DLD1 (cell line): ENCODE measurements around the gene PCDH8.

Experiments
- in situ Hi-C: cut with HindIII; loops from 2 replicates; pipeline ENCODE4 v1.10.0; 2017; ENCODE audit warnings: low sequenced_read_pairs

PCDH8 gene

GRCh38 chr13:52848455-52849195 is at the start of gene PCDH8:
TSS of gene PCDH8 (minus strand) at chr13:52848640. CDS start at chr13:52848436, 204 bp downstream.
- in situ Hi-C loops, result no loop called here

GRCh38 chr13:52896827-52897659 is 48.6 kb upstream of the PCDH8 start:
- in situ Hi-C loops, result no loop called here

GRCh38 chr13:52894413-52894812 is 46.0 kb upstream of the PCDH8 start:
- in situ Hi-C loops, result no loop called here

DNA sequence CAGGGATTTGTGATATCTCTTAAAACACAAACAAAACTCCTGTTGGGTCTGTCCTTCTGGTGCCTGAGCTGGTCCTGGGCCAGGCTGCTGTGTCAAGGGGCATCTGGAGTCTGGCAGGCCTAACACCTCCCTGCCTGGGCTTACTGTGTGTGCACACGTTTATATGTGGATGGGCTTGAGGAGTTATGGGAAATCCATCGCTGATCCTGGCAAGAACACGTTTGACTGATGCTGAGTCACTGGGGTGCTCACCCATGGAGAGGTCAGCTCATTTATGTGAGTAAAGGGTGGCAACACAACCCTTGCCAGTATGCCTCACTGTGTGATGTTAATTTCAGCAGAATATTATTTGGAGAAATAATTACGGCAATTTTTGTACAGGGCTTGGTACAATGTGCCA is 44.5 kb upstream of the PCDH8 start:
- in situ Hi-C loops, result no loop called here

DNA sequence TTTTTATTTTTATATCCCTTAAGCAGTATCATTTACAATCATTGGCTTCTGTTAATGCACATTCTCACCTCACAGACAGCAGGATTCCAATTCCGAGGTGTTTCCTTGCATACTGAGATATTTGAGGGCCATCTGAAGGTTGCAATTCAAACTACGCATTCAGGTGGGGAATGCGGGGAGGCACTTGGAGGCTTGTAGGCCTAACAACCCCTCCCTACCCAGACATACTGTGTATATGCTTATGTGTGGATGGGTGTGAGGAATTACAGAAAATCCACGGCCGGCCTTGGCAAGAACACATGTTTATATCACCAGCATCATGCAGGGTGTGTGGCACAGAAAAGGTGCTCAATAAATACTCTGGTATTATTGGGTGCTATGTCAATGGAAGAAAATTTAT is 43.3 kb upstream of the PCDH8 start:
- in situ Hi-C loops, result no loop called here

- in situ Hi-C loops, result no loop called here
Observed at GRCh38 chr13:52887165-52887564, 38.7 kb upstream of the PCDH8 start.

DNA sequence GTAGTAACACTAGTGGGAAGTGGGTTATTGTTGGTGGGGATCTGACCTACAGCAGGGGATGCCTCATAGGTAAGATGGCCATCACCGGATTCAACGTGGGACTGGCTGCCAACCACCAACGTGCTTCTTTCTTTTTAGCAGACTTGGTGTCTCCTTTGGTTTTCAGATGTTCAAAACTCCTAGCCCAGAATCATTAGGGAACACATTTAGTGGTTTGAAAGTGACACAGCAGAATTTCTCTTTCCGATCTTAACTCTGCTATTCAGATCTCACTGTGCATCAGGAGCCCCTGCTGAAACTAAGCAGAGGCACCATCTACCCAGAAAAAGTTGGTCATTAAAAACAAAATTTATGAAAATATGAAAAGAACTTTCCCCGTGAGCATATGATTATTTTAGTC is 36.7 kb upstream of the PCDH8 start:
- in situ Hi-C loops, result no loop called here

DNA sequence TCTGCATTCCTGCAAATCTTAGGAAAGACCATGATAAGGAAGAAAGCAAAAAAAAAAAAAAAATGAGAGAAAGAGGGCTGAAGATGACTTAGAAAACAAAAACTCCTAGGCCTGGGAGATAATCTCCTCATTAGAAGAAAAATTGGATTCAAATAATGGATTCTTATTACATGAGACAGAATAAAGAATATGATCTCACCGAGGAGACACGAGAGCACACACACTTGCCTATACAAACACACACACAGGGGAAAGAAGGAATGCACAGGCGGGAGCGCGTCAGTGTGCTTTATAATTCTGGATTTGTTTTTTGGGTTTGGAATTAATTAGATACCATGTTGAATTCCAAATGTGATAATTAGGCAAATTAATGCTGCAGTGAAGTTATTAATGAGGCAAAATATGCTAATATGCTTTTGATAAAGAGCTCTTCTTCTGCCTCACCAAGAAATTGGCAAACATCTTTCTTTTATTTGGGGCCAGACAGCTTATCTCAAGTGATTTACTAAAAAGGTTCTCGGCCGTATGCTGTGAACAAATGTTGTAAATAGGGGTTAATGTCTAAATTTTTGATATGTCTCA is 36.1 kb upstream of the PCDH8 start:
- in situ Hi-C loops, result no loop called here

DNA sequence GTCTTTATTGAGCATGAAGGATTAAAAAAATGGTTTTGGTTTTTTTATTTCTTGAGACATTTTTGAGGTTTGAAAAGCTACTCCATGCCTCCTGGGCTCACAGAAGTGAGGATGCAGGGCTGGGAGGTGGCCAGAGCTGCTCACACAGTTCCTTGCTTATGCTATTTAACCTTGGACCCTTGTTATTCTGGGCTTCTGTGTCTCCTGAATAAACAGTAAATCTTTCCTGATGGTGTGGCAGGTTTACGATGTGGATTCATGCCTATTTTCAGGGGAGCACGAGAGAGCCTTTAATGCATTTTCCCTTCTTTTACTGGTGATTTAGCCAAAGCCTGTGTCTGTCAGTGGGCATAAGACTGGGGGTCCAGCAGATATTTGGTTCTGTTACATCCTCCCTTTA is 34.3 kb upstream of the PCDH8 start:
- in situ Hi-C loops, result no loop called here

DNA sequence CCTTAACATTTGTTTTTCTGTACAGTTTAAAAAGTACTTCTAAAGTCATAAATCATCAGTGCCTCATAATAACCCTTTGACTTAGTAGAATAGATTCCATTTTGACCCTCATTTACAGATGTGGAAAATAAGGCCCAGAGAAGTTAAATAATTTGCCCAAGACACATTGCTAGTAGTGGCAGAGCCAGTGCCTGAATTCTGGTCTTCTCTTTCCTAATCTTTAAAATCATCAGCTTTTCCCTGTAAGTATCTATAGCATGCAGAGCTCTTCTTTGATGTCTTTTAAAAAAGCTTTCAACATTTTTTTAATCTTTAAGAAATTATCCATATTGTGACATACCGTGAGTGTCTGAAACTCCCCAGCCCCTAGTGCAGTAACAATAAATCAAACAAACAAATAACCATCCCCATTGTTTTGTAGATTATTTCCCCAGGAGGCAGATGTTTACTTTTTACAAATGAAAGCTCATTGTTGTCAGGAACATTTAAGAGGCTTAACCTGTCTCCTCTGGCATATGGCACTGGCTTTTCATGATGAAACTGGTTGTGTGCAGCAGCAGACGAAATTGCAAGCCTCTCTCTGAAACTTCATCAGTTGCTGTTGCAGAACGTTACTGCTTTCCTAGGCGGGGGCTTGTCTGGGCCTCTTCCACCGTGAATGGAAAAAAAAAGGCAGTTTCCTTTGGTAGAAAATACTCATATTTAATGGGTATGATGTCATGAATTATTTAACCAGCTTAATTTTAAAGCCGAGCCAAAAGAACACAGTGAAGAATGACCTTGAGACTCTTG is 31.7 kb upstream of the PCDH8 start:
- in situ Hi-C loops, result no loop called here

GRCh38 chr13:52878831-52879230 is 30.4 kb upstream of the PCDH8 start:
- in situ Hi-C loops, result no loop called here

- in situ Hi-C loops, result no loop called here
Observed at GRCh38 chr13:52870143-52870542, 21.7 kb upstream of the PCDH8 start.

DNA sequence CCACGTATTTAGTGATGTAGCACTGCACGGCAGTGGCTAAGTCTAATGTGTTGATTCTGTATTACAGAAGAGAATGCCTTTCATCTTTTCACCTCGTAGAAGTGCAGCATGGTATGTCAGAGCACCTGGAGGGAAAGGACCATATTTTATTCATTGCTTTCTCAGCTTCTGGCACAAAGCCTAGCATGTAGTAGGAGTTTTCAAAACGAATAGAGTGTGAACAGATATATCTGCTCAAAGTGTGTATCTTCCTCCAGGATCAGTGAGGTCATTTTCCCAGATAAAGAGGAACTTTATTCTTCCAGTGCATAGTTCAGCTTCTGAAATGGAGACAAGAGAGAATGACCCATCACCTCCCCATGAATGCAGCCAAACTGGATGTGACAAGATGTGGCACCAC is 21.2 kb upstream of the PCDH8 start:
- in situ Hi-C loops, result no loop called here

DNA sequence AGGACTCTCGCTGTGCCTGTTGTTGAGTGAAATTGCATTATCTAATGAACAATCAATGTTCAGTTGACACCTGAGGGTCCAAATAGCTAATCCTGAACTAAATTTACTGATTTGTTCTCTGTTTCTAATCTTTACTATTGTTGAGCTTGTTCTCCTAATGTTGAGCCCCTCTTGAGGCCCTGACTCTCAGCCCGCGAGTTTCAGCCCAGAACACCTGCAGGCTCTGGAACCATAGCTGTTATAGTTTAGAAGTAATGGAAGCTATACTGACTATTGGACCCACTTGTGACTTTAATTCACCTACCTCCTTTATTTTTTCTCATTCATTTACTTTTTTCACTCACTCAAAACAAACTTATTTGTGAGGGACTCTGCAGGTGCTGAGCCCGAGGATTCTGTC is 20.6 kb upstream of the PCDH8 start:
- in situ Hi-C loops, result no loop called here

DNA sequence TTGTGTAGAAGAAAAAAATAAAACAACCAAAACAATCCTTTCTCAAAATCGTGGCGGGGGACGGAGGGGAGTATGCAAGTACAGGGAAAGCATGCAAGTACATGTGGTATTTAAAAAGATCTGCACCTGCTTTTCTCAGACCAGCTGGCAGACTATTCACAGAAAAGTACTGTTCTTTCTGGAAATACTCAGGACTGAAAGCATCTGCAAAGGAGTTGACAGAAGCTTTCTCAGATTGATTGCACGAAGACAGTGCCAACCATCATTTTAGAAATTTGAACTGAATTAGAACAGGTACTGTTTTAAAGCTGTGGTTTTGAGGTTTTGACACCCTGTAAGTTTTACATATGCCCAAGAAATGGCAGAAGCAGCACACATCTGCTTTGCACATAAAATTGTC is 19.8 kb upstream of the PCDH8 start:
- in situ Hi-C loops, result no loop called here

- in situ Hi-C loops, result no loop called here
Observed at GRCh38 chr13:52864941-52865340, 16.5 kb upstream of the PCDH8 start.

DNA sequence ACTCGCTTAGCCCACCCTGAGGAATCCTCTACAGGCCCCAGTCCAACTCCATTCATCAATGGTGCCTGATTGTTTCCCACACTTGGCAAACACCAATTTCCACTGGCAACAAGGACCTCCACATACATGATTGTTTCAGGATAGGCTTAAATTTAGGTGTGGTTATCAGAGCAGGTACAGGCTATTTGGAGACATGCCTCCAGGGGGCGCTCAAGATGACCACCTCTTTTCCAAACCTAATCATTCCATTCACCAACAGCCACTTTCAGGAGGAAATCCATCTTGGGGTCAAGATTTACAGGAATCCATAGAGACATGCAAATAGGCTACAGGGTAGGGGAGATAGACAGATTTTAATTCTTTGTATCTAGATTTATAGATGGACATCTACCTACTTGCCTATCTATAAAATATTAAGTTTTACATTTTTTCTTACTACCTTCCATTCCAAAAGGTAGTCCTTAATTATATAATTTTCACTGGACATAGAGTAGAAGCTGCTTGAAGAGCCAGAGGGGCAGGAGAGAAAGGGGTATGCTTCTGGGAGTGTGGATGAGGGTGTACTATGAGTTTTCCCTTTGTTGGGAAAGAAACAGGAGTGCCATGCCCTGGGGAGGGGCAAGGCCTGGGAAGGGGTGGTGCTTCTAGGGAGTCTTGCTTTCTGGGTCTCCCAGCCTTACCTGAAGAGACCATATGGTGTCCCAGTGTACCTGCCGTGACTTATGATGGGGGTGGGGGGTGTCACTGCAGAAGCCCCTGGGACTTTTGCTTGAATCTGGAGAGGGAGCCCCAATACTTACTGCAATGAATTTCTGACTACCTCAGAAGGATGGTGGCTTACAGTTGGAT is 14.1 kb upstream of the PCDH8 start:
- in situ Hi-C loops, result no loop called here

DNA sequence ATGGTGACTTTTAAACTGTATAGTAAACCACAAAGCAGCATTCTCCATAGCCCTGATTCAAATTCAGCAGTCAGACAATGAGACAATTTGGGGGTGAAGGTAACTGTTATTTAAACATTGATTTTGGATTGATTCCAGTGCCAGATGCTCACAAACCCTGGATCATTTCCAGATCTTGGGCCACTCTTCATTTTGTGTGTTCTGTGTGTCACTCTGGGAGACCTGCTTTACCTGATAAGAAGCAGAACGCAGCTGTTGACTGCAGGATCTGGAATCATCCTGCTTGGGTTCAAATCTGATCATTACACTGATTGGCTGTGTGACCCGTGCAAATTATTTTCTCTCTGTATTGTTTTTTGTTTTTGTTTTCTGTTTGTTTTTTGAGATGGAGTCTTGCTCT is 4.0 kb upstream of the PCDH8 start:
- in situ Hi-C loops, result no loop called here

DNA sequence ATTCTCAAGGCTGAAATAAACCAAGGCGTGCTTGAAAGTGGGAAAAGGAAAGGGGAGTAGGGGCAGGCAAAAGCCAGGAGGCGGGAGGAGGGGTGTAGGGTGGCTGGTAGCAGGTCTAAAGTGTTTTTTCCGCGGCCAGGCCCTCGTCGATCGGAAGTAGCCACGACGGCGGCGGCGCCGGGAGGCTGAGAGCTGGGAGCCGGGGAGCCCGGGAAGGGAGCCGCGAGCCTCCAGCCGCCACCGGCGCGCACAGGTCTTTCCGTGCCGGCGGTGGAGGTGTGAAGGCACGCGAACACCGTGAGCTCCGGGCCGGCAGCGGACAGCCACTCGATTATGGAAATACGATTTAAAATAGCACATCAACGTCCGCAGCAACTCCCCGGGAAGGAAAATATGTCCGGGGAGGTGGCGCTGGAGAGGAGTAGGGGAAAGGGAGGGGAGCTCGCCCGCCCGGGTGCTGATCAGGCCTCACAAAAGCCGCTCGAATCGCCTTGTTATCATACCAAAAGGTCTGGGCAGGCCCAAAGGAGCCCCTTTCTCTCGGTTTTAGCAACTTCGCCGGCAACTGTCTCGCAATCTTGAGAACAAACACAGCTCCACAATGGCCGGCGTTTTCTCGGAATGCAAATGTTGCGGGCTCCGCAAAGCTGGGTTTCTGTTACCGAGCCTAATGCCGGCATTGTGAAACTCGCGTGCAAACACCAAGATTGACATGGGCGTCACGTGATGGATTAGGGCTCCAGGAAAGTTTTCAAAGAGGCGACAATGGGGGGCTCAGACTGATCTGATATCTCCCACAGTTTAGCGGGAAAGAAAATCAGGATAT is 2.9 kb upstream of the PCDH8 start:
- in situ Hi-C loops, result no loop called here
